Measurements from ENCODE around the gene MTURN.
"Not testable (repeated sequence)": the region's sequence is repeated elsewhere in the genome, so short reads cannot be mapped to it uniquely, and the experiment has no call there.

MTURN gene

GRCh38 chr7:30180718-30181117 lies 45.9 kb downstream of the MTURN start:
- no peak for DNase-seq (ENCODE audit: low spot score)

GRCh38 chr7:30181211-30181610 lies 46.4 kb downstream of the MTURN start:
- DNase-seq (ENCODE audit: low spot score), result no peak

GRCh38 chr7:30181736-30182522 lies 47.1 kb downstream of the MTURN start:
- DNase-seq (ENCODE audit: low spot score), result no peak

GRCh38 chr7:30182814-30183213 lies 48.0 kb downstream of the MTURN start:
- no peak for DNase-seq (ENCODE audit: low spot score)

- no peak for DNase-seq (ENCODE audit: low spot score)
Observed at GRCh38 chr7:30183749-30184369, 49.1 kb downstream of the MTURN start.

GRCh38 chr7:30184791-30185487 lies 50.2 kb downstream of the MTURN start:
- DNase-seq (ENCODE audit: low spot score), result no peak

DNA sequence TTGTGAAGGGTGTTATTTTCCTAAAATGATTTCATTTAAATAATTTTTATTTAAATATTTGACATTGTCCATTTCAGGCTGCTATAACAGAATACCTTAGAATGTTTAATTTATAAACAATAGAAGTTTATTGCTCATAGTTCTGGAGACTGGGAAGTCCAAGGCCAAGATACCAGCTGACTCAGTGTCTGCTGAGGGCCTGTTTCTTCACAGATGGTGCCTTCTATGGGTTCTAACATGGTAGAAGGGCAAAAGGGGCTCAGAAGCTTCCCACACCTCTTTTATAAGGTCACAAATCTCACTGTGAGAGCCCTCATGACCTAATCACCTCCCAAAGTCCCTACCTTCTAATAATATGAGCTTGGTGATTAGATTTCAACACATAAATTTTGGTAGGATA lies 50.7 kb downstream of the MTURN start:
- DNase-seq (ENCODE audit: low spot score), result no peak

GRCh38 chr7:30186725-30187124 lies 51.9 kb downstream of the MTURN start:
- no peak for DNase-seq (ENCODE audit: low spot score)

DNA sequence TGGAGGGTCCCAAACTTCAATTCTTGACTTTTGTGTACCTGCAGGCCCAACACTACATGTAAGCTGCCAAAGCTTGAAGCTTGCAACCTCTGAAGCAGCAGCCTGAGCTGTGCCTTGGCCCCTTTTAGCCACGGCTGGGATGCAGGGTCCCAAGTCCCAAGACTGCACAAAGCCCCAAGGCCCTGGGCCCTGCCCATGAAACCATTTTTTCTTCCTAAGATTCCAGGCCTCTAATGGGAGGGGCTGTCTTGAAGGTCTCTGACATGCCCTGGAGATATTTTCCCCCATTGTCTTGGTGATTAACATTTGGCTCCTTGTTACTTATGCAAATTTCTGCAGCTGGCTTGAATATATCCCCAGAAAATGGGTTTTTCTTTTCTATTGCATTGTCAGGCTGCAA lies 52.7 kb downstream of the MTURN start:
- no peak for DNase-seq (ENCODE audit: low spot score)

DNA sequence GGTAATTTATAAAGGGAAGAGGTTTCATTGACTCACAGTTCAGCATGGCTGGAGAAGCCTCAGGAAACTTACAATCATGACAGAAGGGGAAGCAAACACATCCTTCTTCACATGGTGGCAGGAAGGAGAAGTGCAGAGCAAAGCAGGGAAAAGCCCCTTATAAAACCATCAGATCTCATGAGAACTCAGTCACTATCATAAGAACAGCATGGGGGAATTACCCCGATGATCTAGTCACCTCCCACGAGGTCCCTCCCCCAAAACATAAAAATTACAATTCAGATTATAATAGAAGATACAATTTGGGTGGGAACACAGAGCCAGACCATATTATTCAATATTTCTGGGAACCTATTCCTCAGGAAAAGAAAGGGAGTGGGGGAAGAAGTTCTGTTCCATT lies 53.6 kb downstream of the MTURN start:
- not testable (repeated sequence) for DNase-seq (ENCODE audit: low spot score)

DNA sequence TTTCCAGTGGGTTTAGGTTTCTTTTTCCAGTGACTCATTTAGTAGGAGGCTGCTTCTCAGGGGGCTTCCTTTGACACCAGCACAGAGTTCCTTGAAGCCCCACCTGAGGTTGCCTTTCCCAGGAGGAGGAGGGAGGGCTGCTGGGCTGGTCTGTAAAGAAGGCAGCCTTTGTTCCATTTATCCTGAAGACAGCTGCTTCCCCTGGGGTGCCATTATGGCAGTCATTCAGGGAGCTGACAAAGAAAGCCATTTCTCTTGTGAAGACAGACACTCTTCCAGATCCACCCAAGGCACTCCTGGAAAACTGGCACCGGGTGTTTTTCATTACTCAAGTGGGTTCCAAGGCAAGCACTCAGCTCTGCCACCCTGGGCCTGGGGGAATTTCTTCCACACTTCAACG lies 54.0 kb downstream of the MTURN start:
- DNase-seq (ENCODE audit: low spot score), result no peak

DNA sequence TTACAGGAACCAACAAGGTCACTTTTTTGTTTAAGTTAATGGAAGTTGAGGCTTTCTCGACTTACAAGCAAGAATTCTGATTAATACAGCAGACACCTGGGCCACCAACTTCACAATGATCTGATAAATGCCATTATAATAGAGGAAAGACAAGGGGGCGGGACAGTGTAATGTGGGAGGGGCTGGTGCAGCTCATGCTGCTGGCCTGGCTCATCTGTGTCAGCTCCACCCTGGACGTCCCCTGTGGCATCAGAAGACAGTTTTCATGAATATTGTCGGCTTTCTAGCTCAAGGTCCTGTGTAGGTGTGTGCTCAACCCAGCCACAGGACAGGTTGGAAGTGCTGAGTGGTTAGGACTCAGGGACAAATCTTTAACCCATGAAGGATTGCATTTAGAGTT lies 57.0 kb downstream of the MTURN start:
- no peak for DNase-seq (ENCODE audit: low spot score)

DNA sequence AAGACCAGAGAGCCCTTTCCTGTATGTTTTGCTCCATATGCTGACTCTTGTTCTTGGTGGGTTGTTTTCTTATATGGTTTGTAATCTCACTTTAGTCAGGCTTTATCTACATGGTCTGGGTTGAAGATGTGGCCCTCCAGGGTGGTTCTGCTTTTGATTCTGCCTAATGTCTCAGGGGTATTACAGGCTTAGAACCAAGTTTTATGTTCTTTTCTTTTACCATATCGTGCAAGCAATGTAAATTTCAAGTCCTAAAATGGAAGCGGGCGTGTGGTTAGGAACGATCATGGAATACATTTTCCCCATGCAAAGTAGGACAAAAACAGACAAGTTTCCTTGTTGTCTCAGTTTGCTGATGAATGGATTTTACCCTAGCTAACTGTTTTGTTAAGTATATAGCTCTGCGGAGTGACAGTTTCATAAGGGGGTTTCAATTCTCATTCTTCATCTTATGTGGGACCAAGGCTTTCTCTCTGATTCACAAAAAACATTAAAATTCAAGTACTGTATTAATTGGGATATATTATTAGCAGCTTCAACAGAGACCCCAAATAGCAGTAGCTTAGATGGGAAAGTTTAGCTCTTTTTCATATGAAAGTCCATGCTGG lies 58.7 kb downstream of the MTURN start:
- no peak for DNase-seq (ENCODE audit: low spot score)

DNA sequence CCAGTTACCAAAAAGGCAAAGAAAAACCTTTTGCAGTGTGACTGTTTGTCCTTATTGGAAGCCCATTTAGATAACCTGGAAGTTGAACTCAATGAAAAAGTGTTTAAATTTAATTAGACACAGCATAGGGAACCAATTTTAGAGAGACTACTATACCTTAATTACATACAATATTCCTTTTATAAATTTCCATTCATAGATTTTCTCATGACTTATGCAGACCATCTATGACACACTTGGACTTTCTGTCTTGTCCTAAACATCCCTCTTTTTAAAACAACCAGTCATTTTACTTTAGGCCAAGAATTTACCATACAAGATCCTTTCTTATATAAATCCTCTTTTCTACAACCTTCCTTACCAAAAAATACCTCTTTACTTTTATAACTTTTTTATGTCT lies 61.6 kb downstream of the MTURN start:
- DNase-seq (ENCODE audit: low spot score), result no peak

- DNase-seq (ENCODE audit: low spot score), result no peak
Observed at GRCh38 chr7:30197438-30197837, 62.7 kb downstream of the MTURN start.

GRCh38 chr7:30199271-30199670 lies 64.5 kb downstream of the MTURN start:
- no peak for DNase-seq (ENCODE audit: low spot score)

- DNase-seq (ENCODE audit: low spot score), result no peak
Observed at GRCh38 chr7:30200591-30200990, 65.8 kb downstream of the MTURN start.

GRCh38 chr7:30201161-30201666 lies 66.4 kb downstream of the MTURN start:
- no peak for DNase-seq (ENCODE audit: low spot score)

DNA sequence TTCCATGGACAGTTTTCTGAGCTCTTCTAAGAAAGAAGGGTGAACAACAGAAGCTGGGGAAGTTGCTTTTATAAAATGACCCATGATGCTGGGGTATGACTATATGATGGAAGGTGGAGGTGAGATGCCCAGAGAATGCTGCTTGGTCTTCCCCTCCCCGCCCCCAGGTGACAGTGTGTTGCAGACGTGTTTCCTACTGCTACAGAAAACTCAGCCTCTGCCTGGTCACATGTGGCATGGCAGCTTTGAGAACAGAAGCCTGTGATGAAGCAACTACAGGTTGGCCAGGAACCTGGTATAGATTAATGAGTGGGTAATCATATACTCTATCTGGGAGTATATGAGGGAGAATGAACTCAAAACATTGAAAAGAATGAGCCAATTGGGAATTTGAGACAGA lies 67.1 kb downstream of the MTURN start:
- DNase-seq (ENCODE audit: low spot score), result no peak

- DNase-seq (ENCODE audit: low spot score), result no peak
Observed at GRCh38 chr7:30202671-30203070, 67.9 kb downstream of the MTURN start.

DNA sequence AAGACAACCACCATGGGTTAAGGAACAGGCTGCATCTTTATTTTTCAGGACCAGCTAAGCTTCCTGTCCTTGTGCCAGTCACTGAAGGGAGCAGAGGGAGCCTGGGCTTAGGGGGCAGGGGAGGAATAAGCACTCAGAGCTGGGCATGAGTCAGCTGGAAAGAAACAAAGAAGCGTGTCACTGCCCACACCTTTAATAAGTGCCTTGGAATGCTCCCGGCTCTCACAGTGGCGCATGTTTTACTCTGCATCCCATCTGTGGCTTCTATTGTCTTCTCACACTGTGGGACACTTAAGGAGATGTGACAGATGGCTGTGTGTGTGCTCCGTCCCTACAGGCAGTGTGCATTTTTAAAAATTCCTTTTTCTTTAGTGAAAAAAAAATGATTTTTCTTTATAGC lies 71.7 kb downstream of the MTURN start:
- DNase-seq (ENCODE audit: low spot score), result peak; percentile 72

DNA sequence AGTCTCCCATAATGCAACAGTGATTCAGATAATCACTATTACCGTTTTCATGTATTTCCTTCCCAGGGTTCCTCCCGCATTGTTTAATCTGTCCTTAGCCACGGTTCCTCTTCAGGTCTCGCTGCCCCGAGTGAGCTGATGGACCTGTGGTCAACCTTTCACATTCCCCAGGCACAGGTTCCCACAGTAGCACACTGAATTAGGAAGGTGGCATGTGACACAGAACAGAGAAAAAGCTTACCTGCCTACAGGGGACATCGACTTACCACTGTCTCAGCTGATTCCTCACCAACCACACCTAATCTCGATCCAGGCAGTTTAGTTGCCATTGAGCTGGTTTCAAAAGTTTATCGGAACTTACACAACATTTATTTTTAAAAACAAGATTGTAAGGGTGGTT lies 72.2 kb downstream of the MTURN start:
- DNase-seq (ENCODE audit: low spot score), result no peak

DNA sequence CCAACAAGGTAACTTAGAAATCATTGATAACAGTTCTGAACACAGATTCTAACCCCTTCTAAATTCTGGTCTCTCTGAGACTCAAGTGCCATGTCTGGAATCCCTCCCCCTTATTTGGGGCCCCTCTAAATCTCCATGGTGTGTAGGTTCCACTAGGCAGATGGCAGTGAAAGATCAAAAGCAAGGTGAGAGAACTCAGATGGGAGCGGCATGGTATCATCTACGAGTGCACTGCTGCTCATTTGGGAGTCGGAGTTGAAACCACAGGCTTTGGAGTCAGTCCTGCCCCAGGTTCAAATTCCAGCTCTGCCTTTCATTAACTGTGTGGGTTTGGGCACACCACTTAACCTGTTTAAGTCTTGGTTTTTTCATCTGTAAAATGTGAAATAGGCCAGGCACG lies 72.6 kb downstream of the MTURN start:
- no peak for DNase-seq (ENCODE audit: low spot score)
